Measurements from ENCODE around the gene KRT79.

KRT79 gene

GRCh38 chr12:52819731-52820510 lies 14.2 kb downstream of the KRT79 start:
- DNase-seq (ENCODE audit: low read depth in 2 of 2, low spot score in 1 of 2): no peak

- DNase-seq (ENCODE audit: low read depth in 2 of 2, low spot score in 1 of 2): no peak
Measured at GRCh38 chr12:52818887-52819420, 15.2 kb downstream of the KRT79 start.

DNA sequence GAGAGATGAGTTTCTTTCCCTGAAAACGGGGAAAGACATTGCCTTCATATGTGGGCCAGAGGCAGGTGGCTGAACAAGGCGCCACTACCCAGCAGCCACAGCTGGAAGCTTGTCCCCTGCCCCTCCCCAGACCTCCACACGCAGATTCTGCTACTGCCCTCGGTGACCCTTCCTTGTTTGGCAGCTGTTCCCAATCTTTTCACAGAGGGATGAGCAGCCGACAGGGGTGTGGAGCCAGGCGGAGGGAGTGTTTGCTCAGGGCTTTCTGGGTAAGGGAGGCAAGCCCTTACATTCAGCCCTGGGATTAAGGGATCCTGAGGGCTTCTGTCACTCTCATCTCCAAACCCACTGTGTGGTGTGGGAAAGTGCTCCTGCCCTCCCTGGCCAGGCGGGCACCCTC lies 15.7 kb downstream of the KRT79 start:
- no peak for DNase-seq (ENCODE audit: low read depth in 2 of 2, low spot score in 1 of 2)

DNA sequence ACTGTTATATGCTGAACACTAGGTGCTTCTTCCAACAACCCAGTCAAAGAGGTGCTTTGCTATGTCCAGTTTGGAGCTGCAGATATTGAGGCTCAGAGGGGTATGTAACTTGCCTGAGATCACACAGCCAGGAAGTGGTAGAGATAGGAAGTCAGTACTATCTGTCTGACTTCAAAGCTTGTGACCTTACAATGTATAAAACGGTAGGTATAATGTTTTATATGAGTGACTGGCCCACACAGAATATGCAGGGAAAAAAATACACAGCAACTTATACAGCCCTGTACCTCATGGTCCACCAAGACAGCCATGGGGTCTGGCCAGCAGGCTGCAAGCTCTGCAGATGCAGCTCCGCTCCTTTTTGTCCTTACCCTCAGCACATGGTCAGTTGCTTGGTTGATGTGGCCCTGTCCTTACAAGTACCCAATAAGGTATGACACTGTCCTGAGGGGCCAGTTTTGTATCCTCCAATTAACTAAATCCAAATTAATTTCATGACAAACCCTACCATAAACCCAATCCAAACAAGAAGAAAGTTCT lies 16.3 kb downstream of the KRT79 start:
- DNase-seq (ENCODE audit: low read depth in 2 of 2, low spot score in 1 of 2): no peak

DNA sequence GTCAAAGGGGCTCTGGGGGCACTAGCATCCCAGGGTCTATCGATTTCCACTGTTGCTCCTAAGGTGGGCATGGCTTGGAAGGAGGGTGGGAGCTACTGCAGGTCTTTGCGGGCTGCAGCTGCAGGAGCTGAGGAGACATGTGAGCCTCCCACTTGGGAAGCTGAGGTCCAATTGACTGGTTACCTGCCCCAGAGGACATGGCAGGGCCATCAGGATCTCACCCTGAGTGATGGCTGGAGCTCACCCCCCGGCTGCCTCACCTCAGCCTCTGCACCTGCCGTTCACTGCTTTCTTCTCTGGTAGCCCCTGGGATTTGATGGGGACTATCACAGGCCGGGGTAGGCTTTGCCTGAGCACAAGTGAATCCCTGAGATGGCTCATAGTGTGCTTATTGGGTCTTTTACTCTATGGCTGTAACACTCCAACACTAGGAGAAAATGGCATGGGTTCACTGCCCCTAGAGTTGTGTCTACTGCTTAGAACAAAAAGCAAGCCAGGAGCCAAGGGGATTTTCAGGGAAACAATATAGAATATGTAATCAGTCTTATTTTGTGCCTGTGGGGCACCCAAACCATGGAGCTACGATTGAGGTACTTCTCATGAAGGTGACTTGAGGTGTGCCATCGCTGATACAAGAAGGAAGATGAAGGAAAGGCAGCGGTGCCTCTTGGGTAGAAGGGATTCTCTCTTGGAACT lies 17.0 kb downstream of the KRT79 start:
- DNase-seq (ENCODE audit: low read depth in 2 of 2, low spot score in 1 of 2): no peak

- no peak for DNase-seq (ENCODE audit: low read depth in 2 of 2, low spot score in 1 of 2)
Measured at GRCh38 chr12:52815676-52816588, 18.2 kb downstream of the KRT79 start.

- DNase-seq (ENCODE audit: low read depth in 2 of 2, low spot score in 1 of 2): no peak
Measured at GRCh38 chr12:52815161-52815560, 18.9 kb downstream of the KRT79 start.

DNA sequence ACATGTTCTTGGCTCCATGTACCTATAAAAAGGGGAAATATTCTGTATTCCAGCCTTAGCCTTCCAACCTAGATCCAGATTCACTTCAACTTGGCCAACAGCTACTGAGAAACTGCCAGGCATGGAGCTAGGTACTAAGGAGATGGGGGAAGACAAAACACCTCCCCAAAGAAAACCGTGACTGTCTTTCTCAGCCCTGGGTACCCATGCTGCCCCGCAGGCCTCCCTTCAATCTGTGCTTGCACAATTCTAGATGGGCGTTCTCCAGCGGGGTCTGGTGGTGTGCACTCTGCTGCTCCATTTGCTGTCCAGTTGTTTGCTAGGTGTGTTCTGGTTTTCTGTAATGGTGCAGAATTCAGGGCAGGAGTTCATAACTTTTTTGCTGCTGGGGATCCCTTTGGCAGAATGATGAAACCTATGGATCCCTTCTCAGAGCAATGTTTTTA lies 19.4 kb downstream of the KRT79 start:
- DNase-seq (ENCODE audit: low read depth in 2 of 2, low spot score in 1 of 2): no peak

GRCh38 chr12:52813885-52814709 lies 20.0 kb downstream of the KRT79 start, which contains the start of gene KRT4:
KRT4 (minus strand) TSS chr12:52814116; CDS start chr12:52814058, 58 bp downstream.
- DNase-seq (ENCODE audit: low read depth in 2 of 2, low spot score in 1 of 2): no peak

- no peak for DNase-seq (ENCODE audit: low read depth in 2 of 2, low spot score in 1 of 2)
Measured at GRCh38 chr12:52813203-52813819, 20.8 kb downstream of the KRT79 start.

- no peak for DNase-seq (ENCODE audit: low read depth in 2 of 2, low spot score in 1 of 2)
Measured at GRCh38 chr12:52812749-52813148, 21.4 kb downstream of the KRT79 start.

DNA sequence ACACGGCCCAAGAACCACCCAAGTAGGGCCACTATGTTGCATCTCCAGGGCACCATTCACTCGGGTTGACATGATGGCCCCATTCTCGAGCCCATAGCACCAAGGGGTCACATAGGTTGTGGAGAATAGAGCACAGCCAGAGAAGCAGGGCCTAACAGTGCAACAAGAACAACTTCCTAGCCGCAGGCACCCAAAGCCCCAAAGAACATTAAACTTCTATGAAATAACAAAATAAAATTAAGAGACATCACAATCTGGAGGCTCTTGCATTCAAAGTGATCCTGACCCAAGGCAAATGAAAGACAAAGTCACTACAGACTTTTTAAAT lies 22.1 kb downstream of the KRT79 start:
- DNase-seq (ENCODE audit: low read depth in 2 of 2, low spot score in 1 of 2): no peak

- no peak for DNase-seq (ENCODE audit: low read depth in 2 of 2, low spot score in 1 of 2)
Measured at GRCh38 chr12:52811191-52812072, 22.7 kb downstream of the KRT79 start.

- no peak for DNase-seq (ENCODE audit: low read depth in 2 of 2, low spot score in 1 of 2)
Measured at GRCh38 chr12:52810554-52810953, 23.6 kb downstream of the KRT79 start.

- no peak for DNase-seq (ENCODE audit: low read depth in 2 of 2, low spot score in 1 of 2)
Measured at GRCh38 chr12:52809166-52809565, 24.9 kb downstream of the KRT79 start.

GRCh38 chr12:52808573-52809160 lies 25.4 kb downstream of the KRT79 start:
- DNase-seq (ENCODE audit: low read depth in 2 of 2, low spot score in 1 of 2): no peak

DNA sequence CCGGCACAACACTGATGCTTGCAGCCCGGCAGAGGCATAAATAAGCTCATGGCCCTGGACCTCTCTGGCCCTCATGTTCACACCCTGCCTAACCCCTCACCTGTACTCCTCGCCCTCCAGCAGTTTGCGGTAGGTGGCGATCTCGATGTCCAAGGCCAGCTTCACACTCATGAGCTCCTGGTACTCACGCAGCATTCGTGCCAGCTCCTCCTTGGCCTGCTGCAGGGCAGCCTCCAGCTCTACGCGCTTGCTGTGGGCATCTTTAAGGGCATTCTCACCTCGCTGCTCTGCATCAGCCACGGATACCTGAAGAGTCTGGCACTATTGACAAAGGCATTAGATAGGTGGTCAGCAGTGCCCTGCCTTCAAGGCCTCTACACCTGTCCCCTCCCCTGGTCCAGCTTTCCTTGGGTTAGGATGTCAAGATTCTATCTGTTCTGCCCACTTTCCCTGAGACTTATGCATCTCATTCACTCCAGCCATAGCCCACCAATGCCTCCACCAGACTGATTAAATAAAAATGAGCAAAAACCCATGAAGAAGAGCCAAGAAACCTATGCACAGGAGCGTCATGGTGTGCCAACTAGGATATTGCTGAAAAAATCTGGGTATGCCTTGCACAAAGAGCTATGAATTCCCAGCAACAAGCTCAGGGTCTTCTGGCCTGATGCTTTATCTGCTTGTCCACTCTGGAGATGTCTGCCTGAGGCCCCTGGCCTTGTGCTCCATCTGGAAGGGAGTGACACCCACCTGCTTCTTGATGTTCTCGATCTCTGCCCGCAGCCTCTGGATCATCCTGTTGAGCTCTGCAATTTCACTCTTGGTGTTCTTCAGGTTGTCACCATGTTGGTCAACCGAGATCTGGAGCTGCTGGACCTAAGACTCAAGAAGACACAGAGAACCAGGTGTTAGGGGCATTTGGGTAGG lies 26.3 kb downstream of the KRT79 start:
- DNase-seq (ENCODE audit: low read depth in 2 of 2, low spot score in 1 of 2): no peak

Data from stimulated activated CD8-positive, alpha-beta memory T cell treated with anti-CD3 and anti-CD28 coated beads, Interleukin-4, amount 100 ng/mL, for 1 hour (primary cell).